Skin epidermis (tissue), 12 donors: ENCODE results near the gene MEIOB.

Experiments
- H3K27ac ChIP-seq, 21 experiments: fragments of 200-600 bp; sonication (generic) in 11 of 21; one replicate each; pipeline ENCODE4 v1.5.0; 2020; ENCODE audit warnings: mild to moderate bottlenecking in 3 of 21, inconsistent platforms in 2 of 21, moderate library complexity in 2 of 21
- H3K4me3 ChIP-seq, 7 experiments: fragments of 200-600 bp; sonication (generic) in 2 of 7; one replicate each; pipeline ENCODE4 v1.5.0; 2020; ENCODE audit warnings: inconsistent platforms in 2 of 7, mild to moderate bottlenecking in 2 of 7, moderate library complexity in 1 of 7

Gene MEIOB

DNA sequence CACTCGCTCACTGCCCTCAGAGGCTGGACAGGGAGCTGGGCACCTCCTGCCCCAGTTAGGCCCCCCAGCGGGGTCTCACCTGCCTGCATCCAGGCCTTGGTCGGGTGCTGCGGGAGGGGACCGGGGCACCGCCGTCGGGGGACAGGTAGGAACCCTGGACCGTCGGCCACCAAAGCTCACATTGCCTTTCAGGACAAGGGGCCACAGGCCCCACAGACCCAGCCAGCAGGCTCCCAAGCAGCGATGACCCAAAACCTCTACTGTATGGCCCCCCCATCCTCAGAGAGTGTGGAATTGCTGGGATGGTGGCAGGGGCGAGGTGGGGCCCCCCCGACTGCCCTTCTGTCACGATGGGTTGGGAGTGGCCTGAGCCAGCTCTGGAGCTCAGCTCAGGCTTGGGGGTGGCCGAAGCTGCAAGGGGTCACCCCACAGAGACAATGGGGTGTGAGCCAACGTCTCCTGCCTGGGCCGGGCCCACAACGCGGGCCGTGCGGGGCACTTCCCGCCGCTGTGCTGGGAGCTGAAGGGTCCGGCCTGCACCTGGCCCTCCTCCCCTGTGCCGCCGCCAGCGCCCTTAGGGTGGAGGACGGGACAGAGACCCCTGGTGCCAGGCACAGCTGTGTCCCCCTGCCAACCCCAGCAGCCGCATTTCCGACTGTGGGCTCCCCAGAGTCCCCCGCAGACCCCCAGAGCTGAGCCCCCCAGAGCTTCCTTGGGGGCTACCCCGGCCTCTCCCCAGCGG is 79.0 kb downstream of the MEIOB start:
- H3K27ac ChIP-seq: no peak overlapping the region
- H3K4me3 ChIP-seq: no peak overlapping the region

DNA sequence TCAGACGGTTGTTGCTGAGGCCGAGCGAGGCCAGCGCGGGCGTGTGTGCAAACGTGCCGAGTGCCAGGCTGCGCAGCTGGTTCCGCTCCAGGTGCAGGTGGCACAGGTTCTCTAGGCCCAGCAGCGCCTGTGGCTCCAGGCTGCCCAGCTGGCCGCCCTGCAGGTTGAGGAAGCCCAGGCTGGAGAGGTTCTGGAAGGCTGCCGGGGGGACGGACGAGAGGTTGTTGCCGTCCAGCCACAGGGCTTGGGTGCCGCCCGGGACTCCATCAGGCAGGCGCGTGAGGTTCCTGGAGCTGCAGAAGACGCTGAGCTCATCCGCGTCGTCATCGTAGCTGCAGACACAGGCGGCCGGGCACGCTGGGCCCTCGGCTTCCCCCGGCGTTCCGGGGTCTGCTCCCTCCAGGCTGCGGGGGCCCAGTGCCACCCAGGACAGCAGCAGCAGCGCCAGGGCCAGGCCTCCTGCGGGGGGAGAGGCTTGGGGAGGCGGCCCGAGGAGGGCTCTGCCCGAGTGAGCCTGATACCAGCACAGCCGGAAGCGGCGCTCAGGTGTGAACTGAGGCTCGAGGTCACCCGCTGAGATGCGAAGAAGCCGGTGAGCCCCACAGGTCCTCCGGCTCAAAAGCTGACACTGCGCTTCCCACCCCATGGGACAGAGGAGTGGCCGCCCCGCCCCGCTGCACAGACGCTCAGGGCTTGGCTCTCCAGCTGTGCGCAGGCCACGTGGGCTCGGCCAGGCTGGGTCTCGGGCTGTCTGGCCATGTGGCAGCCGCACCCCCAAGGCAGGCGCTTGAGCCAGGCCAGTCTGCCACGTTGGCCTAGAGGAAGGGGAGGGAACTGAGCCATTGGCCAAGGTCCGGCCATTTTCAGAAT is 79.8 kb downstream of the MEIOB start:
- no peak overlapping the region for H3K27ac ChIP-seq
- no peak overlapping the region for H3K4me3 ChIP-seq

DNA sequence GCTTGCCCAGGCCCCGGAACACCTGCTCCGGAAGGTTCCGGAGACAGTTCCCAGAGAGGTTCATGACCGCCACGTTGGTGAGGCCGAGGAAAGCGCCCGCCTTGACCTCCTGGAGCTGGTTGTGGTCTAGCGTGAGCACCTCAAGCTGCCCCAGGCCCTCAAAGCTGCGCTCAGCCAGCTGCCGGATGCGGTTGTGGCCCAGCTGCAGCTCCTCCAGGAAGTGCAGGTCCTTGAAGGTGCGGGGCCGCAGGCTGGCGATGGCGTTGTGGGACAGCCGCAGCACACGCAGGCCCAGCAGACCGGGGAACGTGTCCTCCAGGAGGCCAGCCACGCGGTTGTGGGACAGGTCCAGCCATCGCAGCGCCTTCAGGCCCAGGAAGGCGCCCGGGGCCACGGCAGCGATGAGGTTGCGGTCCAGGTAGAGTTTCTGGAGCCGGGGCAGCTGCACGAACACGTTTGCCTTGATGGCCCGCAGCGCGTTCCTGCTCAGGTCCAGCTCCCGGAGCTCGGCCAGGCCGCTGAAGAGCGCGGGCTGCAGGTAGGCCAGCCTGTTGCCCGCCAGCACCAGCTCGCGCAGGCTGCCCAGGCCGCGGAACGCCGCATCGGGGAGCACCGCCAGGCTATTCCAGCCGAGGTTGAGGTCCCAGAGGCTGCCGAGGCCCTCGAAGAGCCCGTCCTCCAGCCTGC is 80.6 kb downstream of the MEIOB start:
- Histone ChIP-seq H3K27ac (no peak overlapping the region), H3K4me3 (no peak overlapping the region)

- Histone ChIP-seq H3K27ac (no peak overlapping the region), H3K4me3 (no peak overlapping the region)
Measured at GRCh38 chr16:1790611-1791255, 81.2 kb downstream of the MEIOB start.

- Histone ChIP-seq H3K4me3 (no peak overlapping the region), H3K27ac (peak overlapping the region in 1 of 21 experiments; percentile 49)
Measured at GRCh38 chr16:1790261-1790610, 81.7 kb downstream of the MEIOB start.

- Histone ChIP-seq H3K4me3 (no peak overlapping the region), H3K27ac (peak overlapping the region in 2 of 21 experiments; percentile 49 to 62)
Measured at GRCh38 chr16:1789643-1790045, 82.3 kb downstream of the MEIOB start.

DNA sequence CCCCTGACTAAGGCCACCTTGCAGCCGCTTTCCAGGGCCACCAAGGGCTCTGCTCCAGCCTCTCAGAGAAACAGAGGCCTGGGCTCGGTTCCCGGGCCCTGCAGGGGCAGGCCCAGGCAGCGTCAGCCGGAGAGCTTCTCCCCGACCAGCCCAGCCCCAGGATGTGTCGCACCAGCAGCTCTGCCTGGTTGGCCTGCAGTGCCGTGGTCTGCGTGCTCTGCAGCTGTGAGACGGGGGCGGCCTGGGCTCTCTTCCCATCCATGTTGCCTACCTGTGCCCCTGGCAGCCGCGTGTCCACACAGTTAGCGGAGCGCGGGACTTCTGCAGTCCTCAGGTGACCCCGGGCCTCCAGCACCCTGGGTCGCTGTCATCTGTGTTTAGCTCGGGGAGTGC is 83.3 kb downstream of the MEIOB start:
- Histone ChIP-seq H3K27ac (peak overlapping the region in 5 of 21 experiments; percentile 10 to 62 (median 49)), H3K4me3 (no peak overlapping the region)

- peak overlapping the region in 4 of 21 experiments; percentile 10 to 55 (median 34) for H3K27ac ChIP-seq
- no peak overlapping the region for H3K4me3 ChIP-seq
Measured at GRCh38 chr16:1788095-1788707, 83.8 kb downstream of the MEIOB start.

- Histone ChIP-seq H3K27ac (peak overlapping the region in 1 of 21 experiments; percentile 19), H3K4me3 (no peak overlapping the region)
Measured at GRCh38 chr16:1787322-1788094, 84.5 kb downstream of the MEIOB start.

DNA sequence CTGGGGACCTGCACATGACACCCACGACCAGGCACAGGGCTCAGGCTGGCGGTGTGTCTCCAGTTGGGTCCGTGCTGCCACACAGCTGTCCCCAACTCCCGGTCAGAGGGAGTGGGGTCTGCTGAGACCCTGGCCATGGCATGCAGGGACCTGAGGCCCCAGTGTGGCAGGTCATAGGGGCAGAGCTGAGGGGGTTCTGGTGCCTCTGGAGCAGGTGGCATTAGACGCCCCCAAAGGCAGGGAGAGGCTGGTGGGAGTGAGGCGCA is 85.0 kb downstream of the MEIOB start:
- no peak overlapping the region for H3K27ac ChIP-seq
- no peak overlapping the region for H3K4me3 ChIP-seq

DNA sequence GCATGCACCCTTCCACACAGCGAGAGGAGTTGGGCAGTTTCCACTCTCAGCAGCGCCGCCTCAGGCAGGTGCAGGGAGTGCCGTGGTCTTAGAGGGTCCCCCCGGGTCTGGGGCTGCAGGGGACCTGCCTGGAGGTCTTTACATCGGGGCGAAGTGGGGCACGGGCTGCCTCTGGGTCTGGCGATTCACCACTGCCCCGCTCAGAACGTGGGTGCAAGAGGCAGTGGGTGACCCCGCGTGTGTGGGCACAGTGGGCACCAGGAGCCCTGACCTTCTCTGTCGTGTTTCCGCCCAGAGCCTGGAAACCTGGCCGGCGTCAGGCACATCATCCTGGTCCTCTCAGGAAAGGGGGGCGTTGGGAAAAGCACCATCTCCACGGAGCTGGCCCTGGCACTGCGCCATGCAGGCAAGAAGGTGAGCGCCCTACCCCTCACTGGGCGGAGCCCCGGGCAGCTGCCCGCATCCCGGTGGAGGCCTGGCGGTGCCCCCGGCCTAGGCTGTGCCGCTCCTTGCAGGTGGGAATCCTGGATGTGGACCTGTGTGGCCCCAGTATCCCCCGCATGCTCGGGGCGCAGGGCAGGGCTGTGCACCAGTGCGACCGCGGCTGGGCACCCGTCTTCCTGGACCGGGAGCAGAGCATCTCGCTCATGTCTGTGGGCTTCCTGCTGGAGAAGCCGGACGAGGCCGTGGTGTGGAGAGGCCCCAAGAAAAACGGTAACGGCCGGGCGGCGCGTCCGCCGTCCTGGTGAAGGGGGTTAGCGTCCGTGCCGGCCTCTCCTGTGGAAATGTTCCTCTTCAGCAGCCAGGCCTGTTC is 85.5 kb downstream of the MEIOB start:
- Histone ChIP-seq H3K4me3 (no peak overlapping the region), H3K27ac (no peak overlapping the region)

DNA sequence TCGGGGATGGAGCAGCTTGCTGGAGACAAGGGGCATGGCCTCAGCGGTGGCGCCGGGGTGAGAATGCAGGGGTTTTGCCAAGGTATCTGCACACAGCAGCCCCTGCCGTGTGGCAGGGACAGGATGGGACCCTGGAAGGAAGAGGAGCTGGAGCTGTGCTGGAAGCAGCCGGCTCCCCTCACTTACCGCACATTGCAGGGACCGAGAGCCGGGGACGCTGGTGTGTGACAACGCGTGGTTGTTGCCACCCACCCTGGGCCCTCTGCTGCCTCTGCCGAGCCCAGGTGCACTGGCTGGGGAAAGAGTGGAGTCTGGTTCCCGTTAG is 86.2 kb downstream of the MEIOB start:
- Histone ChIP-seq H3K27ac (no peak overlapping the region), H3K4me3 (no peak overlapping the region)

GRCh38 chr16:1784977-1785845 is 86.8 kb downstream of the MEIOB start:
- Histone ChIP-seq H3K27ac (no peak overlapping the region), H3K4me3 (no peak overlapping the region)
